NCI-H187 treated with DMSO at 0.1 percent for 48 hours (cell line): Measurements from ENCODE around the gene VARS1.
"Not testable (repeated sequence)": the region's sequence is repeated elsewhere in the genome, so short reads cannot be mapped to it uniquely, and the experiment has no call there.

Experiments used
- DNase-seq: peaks from one replicate; lab custom pipeline; 2025; lab: John Stamatoyannopoulos, UW

VARS1 gene

GRCh38 chr6:31822036-31822821 is 26.7 kb upstream of the VARS1 start:
- no peak for DNase-seq

- DNase-seq = no peak
These were observed 25.9 kb upstream of the VARS1 start for GRCh38 chr6:31821301-31822035.

- DNase-seq = not testable (repeated sequence)
These were observed 24.8 kb upstream of the VARS1 start for GRCh38 chr6:31820399-31820798.

- DNase-seq = no peak
These were observed 24.3 kb upstream of the VARS1 start for GRCh38 chr6:31819871-31820299.

- DNase-seq = not testable (repeated sequence)
These were observed 22.5 kb upstream of the VARS1 start for GRCh38 chr6:31817929-31818511.

GRCh38 chr6:31817133-31817928 is 21.8 kb upstream of the VARS1 start:
- not testable (repeated sequence) for DNase-seq

- DNase-seq = peak; percentile 77
These were observed 19.7 kb upstream of the VARS1 start, which contains the start of the genes HSPA1A and HSPA1L for GRCh38 chr6:31815025-31815838. HSPA1A (plus strand) TSS chr6:31815543; CDS start chr6:31815757, 214 bp downstream. HSPA1L (minus strand) TSS chr6:31815283; CDS start chr6:31811972, 3,311 bp downstream.

GRCh38 chr6:31814677-31815024 is 19.1 kb upstream of the VARS1 start:
- DNase-seq = peak; percentile 90

GRCh38 chr6:31813465-31813849 is 17.9 kb upstream of the VARS1 start:
- DNase-seq = no peak

- DNase-seq = no peak
These were observed 16.1 kb upstream of the VARS1 start for GRCh38 chr6:31811645-31812044.

- DNase-seq = not testable (repeated sequence)
These were observed 13.0 kb upstream of the VARS1 start for GRCh38 chr6:31808599-31808998.

GRCh38 chr6:31806470-31807272 is 11.1 kb upstream of the VARS1 start, which contains the start of gene LSM2:
LSM2 (minus strand) TSS chr6:31806966; CDS start chr6:31806757, 209 bp downstream.
- peak; percentile 75 for DNase-seq

GRCh38 chr6:31805939-31806469 is 10.5 kb upstream of the VARS1 start:
- DNase-seq = no peak

- not testable (repeated sequence) for DNase-seq
These were observed 5.7 kb upstream of the VARS1 start for GRCh38 chr6:31801031-31801927.

- no peak for DNase-seq
These were observed 4.2 kb upstream of the VARS1 start for GRCh38 chr6:31799781-31800180.

- DNase-seq = no peak
These were observed 2.0 kb upstream of the VARS1 start for GRCh38 chr6:31797588-31797987.

GRCh38 chr6:31796993-31797385 is 1.4 kb upstream of the VARS1 start:
- DNase-seq = no peak

GRCh38 chr6:31794866-31795615 is 511 bp downstream of the VARS1 start:
- no peak for DNase-seq
